CD4-positive, alpha-beta T cell treated with Interleukin-6 for 4 hours (primary cell): ENCODE data around the gene CYTH3.
A peak's percentile ranks its signal among the peaks of the same experiment; 100 is the strongest.
"Not testable (repeated sequence)": the region's sequence is repeated elsewhere in the genome, so short reads cannot be mapped to it uniquely, and the experiment has no call there.

Experiments used
- DNase-seq: peaks from one replicate; pipeline ENCODE4 v3.0.0-alpha.2; 2020; ENCODE audit warnings: mixed read lengths

CYTH3 gene

DNA sequence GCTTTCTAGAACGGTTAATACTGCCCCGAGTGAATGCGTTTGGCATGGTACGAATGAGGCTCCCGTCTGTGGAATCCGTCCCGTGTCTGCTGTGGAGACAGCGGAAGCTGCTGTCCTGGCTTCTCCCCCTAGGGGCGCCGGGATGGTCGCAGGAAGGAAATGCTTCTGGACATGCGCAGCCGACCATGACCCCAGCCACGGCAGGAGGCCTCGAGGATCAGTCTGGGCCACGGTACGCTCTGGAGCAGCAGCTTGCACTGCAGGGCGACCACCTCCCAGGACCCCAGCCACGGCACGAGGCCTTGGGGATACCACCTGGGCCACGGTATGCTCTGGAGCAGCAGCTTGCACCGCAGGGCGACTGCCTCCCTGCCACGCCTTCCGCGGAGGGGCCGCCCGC is 107.9 kb downstream of the CYTH3 start:
- DNase-seq, result no peak

DNA sequence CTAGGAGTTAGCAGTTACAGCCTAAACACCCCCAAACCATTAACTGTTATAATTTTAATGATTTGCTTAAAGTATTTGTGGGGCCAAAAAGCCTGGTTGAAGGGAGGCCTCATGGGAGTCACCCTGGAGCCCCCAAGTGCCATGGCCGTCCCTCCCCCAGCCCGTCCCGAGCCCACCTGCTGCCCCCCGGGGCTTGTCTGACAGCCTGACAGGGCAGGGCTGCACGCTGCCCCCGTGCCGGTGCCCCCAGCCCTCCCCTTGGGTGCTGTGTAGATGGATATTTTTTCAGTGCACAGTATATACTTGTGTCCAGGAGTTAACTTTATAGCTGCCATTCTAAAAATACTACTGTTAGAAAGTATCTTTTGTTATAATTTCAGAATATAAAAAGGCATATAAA is 108.4 kb downstream of the CYTH3 start:
- no peak for DNase-seq

- no peak for DNase-seq
Measured at GRCh38 chr7:6163402-6163801, 109.0 kb downstream of the CYTH3 start.

DNA sequence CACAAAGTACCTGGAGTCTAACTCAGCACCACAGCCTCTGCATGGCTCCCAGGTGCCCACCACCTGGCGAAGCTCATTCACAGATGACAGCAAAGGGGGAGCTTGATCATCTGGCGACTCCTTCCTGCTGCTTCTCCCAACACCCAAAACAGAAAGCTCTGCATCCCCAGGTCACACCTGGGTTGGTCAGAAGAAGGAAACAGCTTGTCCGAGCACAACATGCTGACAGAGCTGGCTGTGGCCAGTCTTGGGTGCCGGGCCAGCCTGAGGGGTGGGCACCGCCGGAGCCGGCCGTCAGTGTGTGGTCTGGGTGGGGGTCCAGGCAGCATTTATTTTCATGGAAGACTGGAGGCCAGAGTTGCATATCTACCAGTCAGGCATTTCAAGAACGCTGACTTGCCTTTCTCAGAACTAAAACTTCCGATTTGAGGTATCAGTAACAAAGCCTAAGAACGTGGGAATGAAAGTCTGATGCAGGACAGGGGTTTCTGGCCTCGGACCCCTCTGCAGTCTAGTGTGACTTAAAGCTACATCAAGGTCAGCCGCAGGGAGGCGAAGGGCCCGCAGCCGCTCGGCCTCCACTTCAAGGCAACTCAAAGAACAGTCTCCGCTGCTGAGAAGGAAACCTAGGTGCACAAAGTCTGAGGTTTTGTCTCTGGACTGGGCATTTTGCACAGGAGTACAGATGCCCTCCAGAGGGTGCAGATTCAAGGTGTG is 109.6 kb downstream of the CYTH3 start:
- no peak for DNase-seq

- no peak for DNase-seq
Measured at GRCh38 chr7:6162331-6162620, 110.1 kb downstream of the CYTH3 start.

- no peak for DNase-seq
Measured at GRCh38 chr7:6161463-6162330, 110.7 kb downstream of the CYTH3 start.

- peak; percentile 22 for DNase-seq
Measured at GRCh38 chr7:6160191-6160623, 112.2 kb downstream of the CYTH3 start.

DNA sequence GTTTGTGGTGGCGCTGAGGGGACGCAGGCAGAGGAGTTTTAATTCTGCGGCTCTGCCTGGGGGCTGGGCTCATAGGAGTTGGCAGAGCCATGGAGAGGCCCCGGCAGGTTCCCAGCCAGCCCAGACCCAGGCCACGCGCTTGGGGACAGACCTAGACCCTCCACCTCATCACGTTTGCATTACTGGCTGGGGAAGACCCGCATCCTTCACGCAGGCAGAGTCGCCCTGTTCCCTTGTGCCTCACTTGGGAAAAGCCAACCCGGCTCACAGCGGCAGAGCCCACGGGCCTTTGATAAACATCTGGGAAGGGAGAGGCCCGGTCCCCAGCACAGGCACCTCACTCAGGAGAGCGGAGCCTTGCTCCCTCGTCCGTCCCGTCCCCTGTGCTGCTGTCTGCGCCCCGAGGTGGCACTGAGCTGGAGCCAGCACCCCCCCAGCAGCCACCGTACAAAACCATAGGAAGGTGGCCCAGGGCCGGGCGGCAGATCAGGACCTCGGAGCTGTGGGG is 112.8 kb downstream of the CYTH3 start:
- DNase-seq, result no peak

DNA sequence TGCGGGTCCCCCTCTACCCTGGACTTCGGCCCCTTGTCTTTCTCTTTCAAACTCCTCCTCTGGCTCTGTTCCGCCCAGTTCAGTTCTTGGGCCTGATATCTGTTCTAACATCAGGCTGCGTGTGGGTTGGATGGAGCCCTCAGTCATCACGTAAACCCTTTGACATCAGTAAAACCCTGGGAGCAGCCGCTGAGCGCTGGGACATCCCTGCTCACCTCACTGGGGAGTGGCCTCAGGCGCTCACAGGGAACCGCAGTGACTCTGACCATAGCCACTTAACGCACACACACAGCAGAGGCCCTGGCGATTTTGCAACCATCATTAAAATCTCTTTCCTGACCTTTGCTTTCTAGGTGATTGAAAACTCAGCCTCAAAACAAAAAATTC is 113.3 kb downstream of the CYTH3 start:
- no peak for DNase-seq

DNA sequence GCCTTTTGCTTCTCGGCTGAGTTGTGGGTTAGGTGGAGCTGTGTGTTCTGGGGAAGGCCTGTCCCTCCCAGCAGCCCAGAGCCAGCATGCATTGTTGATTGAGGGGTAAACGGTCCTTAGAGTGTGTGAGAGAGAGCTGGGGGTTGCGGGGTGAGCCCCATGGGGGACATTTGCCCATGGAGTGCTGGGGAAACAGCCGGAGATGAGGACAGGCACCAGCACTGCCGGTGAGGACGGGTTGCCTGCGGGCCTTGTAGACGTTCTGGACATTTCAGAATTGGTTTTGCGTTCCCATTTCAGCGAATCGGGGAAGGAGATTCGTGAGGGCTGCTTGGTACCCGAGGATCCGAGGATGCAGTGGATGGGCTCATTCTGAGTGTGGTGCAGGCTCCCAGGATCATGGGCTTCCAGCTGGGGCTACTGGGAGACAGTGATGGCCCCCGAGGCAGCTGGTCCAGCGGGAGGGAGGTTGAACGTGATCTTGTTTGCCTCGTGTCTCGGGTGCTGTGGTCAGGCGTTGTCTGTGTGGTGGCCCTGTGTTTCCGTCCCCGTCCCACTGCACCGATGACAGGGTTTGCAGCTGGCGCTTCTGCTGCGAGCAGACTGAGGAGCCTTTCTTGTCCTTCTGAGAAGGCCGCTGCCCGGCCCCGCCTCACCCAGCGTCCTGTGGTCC is 113.9 kb downstream of the CYTH3 start:
- DNase-seq, result no peak

DNA sequence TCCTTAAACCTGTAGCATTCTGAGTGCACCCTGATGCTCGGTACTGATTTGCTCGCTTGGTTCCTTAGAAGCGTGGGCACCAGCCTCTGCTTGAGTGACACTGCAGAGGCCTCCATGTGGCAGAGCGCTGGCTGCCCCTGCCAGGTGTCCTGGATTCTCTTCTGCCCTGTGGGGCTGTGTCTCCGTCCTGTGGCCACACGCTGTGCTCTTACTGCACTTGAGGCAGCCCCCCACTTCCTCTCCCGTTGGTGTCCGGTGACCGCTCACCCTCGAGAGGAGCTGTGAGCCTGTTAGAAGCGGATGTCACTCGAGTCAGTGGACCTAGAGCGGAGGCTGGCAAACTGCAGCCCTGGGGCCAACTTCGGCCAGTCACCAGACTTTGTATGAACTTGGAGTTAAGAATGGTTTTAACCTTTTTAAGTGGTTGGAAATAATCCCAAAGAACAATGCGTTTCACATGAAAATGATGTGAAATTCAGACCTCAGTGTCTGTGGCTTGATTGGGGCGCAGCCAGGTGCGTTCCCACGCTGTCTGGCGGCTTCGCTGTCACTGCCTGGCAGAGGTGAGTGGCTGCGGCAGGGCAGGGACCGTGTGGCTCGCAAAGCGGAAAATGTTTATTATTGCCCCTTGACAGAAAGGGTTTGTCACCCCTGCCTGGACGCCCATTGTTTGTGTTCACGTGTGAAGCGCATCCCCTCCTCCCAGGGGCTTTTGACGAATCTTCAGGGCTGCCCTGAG is 114.6 kb downstream of the CYTH3 start:
- DNase-seq, result no peak

GRCh38 chr7:6156734-6157133 is 115.7 kb downstream of the CYTH3 start:
- no peak for DNase-seq

DNA sequence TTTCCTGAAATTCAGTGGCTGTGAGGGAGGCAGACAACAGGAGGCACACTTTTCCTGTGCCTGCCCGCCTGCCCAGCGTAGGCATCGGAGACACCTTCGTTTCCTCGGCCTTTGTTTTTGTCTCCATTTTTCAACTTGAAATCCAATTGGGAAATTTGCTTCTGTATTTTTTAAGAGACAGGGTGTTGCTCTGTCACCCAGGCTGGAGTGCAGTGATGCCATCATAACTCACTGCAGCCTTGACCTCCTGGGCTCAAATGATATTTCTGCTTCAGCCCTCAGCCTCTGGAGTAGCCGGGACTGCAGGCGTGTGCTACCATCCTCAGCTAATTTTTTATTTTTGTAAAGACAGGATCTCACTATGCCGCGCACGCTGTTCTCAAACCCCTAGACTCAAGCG is 116.8 kb downstream of the CYTH3 start:
- DNase-seq, result no peak

DNA sequence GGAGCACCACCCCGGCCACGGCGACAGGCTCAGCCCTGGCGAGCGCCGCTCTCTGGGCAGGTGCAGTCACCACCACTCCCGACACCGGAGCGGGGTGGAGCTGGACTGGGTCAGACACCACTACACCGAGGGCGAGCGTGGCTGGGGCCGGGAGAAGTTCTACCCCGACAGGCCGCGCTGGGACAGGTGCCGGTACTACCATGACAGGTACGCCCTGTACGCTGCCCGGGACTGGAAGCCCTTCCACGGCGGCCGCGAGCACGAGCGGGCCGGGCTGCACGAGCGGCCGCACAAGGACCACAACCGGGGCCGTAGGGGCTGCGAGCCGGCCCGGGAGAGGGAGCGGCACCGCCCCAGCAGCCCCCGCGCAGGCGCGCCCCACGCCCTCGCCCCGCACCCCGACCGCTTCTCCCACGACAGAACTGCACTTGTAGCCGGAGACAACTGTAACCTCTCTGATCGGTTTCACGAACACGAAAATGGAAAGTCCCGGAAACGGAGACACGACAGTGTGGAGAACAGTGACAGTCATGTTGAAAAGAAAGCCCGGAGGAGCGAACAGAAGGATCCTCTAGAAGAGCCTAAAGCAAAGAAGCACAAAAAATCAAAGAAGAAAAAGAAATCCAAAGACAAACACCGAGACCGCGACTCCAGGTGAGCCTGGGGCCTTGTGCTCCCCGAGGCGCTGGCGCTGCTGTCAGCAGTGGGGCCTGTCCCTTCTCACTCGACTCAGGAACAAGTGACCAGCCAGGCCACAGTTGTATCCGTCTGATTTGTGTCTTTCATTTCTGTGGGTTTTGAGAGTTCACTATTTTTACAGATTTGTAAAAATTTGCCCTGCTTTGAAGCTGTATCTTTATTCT is 117.7 kb downstream of the CYTH3 start:
- DNase-seq, result no peak

- DNase-seq, result no peak
Measured at GRCh38 chr7:6153646-6154541, 118.5 kb downstream of the CYTH3 start.

- no peak for DNase-seq
Measured at GRCh38 chr7:6151994-6152735, 120.3 kb downstream of the CYTH3 start.

- DNase-seq, result not testable (repeated sequence)
Measured at GRCh38 chr7:6151527-6151926, 120.9 kb downstream of the CYTH3 start.

DNA sequence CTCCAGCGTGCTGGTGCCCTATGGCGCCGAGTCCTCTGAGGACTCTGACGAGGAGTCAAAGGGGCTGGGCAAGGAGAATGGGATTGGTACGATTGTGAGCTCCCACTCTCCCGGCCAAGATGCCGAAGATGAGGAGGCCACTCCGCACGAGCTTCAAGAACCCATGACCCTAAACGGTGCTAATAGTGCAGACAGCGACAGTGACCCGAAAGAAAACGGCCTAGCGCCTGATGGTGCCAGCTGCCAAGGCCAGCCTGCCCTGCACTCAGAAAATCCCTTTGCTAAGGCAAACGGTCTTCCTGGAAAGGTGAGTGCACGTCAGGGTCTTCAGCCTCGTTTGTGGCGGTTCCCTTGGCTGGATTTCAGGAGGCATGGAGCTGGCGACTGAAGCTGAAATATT is 122.4 kb downstream of the CYTH3 start:
- no peak for DNase-seq

- no peak for DNase-seq
Measured at GRCh38 chr7:6148724-6149360, 123.6 kb downstream of the CYTH3 start.

DNA sequence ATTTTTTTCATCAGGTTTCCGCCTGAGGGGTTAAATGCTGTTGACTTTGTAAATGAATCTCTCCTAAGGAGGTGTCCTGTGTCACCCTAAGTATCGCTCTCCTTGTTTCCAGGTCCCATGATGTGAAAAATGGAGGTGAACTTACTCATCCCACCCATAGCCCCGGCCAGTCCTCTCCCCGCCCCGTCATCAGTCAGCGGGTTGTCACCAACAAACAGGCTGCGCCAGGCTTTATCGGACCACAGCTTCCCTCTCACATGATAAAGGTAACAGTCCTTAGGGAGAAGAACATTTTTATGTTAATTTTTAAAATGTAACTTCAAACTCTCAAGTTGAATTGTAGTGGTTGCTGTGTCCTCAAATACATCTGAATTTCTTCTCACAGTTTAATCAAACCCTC is 124.8 kb downstream of the CYTH3 start:
- DNase-seq, result no peak
